Cerebellar cortex (tissue), 1 donor: Measurements from ENCODE around the gene TRABD2A.
"Not testable (repeated sequence)": the region's sequence is repeated elsewhere in the genome, so short reads cannot be mapped to it uniquely, and the experiment has no call there.

Experiments
- DNase-seq: peaks from one replicate; pipeline ENCODE4 v3.0.0-alpha.2; 2015; ENCODE audit warnings: low spot score

Gene TRABD2A

GRCh38 chr2:84879584-84880394 is 1.1 kb downstream of the TRABD2A start:
- no peak for DNase-seq

DNA sequence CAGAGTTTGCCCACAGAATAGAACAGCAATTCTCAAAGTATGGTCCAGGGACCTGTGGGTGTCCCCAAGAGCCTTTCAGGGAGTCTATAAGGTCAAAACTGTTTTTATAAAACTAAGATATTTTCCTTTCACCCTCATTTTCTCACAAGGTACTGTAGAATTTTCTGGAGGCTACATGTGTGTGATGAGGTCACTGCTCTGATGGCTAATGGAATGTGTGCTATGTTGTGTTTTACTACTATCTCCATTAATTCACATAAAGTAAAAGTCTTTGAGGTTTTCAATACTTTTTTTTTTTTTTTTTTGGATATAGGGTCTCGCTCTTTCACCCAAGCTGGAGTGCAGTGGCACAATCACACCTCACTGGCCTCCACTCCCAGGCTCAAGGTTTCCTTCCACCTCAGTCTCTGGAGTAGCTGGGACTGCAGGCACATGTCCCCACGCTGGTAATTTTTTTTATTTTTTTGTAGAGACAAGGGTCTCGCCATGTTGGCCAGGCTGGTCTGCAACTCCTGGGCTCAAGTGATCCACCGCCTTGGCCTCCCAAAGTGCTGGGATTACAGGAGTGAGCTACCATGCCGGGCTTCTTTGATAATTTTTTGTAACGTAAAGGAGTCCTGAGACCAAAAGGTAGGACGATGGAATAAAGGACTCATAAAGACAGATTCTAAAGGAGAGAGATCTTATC is 1.8 kb downstream of the TRABD2A start:
- DNase-seq, result no peak

DNA sequence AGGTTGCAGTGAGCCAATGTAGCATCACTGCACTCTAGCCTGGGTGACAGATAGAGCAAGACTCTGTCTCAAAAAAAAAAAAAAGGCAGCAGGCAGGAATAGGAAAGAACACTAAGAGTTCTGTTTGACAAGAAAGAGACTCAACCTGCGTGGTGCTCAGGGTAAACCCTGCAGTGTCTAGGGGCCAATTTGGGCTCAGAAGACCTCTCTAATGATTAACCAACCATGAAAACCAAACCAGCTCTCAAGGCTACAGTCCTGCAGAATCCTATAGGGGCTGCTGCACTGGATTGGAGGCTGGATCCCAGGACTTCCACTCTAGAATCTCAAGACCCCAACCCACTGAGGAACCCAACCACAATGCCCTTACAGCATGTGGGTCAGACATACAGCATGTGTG is 2.4 kb downstream of the TRABD2A start:
- DNase-seq, result no peak

DNA sequence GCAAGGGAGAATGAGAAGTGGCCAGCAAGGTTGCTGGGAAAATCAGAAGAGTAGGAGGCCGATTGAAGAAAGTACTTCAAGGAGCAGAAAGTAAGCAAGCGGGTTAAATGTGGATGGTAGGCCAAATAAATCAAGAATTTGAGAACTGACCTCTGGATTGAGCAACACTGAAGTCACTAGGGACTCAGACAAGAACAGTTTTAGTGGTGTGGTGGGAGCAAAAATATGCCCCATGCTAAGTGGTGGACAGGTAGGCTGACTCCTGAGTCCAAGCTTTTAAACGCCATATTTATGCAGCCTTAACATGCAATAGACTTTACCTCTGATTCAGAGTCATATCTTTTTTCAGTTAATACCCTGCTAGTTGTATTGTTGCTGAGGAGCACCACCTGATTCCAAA is 4.5 kb downstream of the TRABD2A start:
- no peak for DNase-seq

- not testable (repeated sequence) for DNase-seq
These were observed 5.3 kb downstream of the TRABD2A start for GRCh38 chr2:84875619-84876018.

DNA sequence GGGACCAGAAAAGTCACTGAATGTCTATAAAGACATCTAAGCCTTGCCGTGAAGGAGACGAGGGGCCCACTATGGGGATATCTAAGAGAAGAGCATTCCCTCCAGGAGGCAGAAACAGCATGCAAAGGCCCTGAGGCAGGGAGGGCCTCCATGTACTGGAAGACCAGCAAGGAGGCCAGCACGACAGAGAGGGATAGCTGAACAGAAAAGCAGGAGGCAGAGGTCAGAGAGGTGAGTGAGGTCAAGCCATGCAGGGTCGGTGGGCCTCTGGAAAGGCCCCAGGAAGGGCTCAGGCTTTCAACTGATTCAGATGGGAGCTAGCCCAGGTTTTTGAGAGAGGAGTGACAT is 5.7 kb downstream of the TRABD2A start:
- no peak for DNase-seq

DNA sequence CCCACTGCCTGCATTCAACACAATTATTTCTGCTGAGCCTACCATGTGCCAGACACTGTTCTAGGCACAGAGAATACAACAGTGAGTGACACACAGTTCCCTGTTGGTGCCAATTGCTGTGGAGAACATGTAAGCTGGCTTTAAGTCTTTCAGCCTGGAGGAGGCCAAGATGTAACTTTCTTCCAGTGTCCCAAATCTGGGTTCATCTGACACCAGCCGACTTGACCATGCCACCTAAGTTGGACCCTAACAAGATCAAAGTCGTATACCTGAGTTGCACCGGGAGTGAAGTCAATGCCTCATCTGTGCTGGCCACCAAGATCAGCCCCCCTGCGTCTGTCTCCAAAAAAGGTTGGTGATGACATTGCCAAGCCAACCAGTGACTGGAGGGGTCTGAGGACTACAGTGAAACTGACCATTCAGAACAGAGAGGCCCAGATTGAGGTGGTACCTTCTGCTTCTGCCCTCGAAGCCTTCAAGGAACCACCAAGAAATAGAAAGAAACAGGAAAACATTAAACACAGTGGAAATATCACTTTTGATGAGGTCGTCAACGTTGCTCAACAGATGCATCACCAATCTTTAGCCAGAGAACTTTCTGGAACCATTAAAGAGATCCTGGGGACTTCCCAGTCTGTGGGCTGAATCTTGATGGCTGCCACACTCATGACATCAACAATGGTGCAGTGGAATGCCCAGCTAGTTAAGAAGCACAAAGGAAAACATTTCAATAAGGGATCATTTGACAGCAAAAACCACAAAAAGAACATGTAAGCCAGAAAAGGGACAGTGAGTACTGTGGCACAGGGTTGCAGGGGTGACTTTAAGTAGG is 6.3 kb downstream of the TRABD2A start:
- DNase-seq, result no peak

DNA sequence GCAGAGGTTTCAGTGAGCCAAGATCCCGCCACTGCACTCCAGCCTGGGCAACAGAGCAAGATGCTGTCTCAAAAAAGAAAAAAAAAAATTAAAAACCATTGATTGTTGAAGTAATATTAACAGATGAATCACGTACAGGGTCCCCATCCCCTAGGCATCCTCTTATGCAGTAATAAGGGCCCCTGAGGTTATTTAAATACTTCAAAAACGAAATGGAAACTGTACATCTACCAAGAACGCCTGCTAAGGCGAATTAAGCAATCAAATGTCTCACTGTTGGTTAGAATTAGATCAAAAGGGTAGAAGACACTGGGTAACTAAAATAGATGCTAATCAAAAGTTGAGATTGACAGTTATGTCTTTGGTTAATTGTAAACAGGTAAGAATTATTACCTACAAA is 7.5 kb downstream of the TRABD2A start:
- DNase-seq, result no peak

DNA sequence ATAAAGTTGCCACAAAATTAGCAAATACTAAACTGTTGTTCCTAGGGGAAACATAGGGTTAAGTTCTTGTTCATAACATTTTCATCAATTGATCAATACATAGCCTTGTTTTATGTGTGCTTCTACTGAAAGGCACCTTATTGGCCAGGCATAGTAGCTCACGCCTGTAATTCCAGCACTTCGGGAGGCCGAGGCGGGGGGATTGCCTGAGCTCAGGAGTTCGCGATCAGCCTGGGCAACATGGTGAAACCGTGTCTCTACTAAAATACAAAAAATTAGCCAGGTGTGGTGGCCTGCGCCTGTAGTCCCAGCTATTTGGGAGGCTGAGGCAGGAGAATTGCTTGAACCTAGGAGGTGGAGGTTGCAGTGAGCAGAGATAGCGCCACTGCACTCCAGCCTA is 8.2 kb downstream of the TRABD2A start:
- not testable (repeated sequence) for DNase-seq

GRCh38 chr2:84870306-84870705 is 10.6 kb downstream of the TRABD2A start:
- no peak for DNase-seq

DNA sequence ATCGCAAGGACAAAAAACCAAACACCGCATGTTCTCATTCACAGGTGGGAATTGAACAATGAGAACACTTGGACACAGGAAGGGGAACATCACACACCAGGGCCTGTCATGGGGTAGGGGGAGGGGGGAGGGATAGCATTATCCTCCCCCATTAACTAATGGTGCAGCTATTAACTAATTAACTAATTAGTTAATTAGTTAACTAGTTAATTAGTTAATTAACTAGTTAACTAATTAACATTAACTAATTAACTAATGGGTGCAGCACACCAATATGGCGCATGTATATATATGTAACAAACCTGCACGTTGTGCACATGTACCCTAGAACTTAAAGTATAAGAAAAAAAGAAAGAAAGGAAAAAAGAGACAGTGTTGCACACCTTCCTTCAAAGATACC is 12.6 kb downstream of the TRABD2A start:
- DNase-seq, result not testable (repeated sequence)

GRCh38 chr2:84866122-84866521 is 14.8 kb downstream of the TRABD2A start:
- DNase-seq, result no peak

DNA sequence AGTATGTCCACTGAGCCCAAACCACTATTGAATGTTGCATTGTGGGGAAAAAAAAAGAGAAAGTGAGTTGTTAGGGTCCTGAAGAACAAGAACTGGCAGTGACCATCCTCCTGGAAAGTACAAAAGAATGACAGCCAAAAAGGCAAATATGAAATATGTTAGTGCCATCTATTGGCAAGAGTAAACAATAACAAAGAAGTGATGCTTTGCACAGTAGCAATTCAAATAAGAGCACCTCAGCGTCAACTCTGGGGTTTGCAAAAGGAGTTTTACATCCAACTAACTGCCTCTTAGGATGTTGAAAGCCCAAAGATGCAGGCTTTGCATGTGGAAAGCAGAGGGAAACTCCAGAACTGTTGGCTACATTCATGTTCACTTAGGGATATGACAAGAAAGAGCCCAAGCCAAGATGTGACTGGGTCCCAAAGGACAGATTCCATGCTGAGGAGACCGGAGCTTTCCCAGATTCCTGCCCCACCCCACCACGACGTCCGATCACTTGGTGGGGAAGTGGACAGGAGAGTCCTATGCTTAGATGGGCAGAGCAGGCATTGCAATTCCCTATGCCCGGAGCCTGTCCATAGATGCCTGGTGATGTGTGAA is 15.6 kb downstream of the TRABD2A start:
- peak; percentile 59 for DNase-seq

- no peak for DNase-seq
These were observed 18.9 kb downstream of the TRABD2A start for GRCh38 chr2:84862006-84862405.

- no peak for DNase-seq
These were observed 19.3 kb downstream of the TRABD2A start for GRCh38 chr2:84861539-84861938.

- no peak for DNase-seq
These were observed 21.9 kb downstream of the TRABD2A start for GRCh38 chr2:84858937-84859336.

- no peak for DNase-seq
These were observed 22.8 kb downstream of the TRABD2A start for GRCh38 chr2:84858123-84858522.

DNA sequence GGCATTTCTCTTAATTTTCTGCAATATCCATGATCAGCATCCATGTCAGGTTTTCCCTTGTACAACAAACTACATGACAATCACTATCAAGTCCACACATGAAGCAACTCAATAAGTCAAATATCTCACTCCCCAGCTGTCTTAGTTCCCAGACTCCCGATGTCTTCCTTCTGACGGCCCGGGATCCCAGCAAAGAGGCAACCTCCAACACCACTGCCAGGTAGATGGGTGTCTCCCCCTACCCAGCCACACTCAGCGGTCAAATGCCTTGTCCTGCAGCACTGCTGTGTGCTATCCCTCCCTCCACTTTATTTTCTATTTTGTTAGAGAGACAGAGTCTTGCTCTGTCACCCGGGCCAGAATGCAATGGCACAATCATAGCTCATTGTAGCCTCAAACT is 23.3 kb downstream of the TRABD2A start:
- DNase-seq, result no peak

GRCh38 chr2:84856787-84857186 is 24.1 kb downstream of the TRABD2A start:
- DNase-seq, result no peak

DNA sequence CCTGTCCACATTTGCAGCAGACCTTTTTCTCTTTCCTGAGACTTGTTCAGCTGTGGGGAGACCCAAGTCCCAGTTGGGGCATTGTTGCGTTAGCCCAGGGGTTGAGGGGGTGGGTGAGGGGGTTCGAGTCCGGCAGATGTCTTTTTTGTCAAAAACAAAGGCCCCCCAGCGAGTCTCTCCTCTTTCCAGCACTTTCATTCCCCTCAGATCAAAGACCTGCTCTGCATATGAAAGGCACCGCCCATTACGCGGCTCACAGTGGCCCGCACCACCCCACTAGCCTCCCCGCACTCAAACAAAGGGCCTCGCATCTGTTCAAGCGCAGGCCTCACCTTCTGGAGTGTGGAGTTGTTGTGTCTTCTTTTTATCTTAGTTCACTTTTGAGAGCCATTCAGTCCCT is 25.2 kb downstream of the TRABD2A start:
- no peak for DNase-seq

GRCh38 chr2:84854850-84855249 is 26.0 kb downstream of the TRABD2A start:
- DNase-seq, result no peak

DNA sequence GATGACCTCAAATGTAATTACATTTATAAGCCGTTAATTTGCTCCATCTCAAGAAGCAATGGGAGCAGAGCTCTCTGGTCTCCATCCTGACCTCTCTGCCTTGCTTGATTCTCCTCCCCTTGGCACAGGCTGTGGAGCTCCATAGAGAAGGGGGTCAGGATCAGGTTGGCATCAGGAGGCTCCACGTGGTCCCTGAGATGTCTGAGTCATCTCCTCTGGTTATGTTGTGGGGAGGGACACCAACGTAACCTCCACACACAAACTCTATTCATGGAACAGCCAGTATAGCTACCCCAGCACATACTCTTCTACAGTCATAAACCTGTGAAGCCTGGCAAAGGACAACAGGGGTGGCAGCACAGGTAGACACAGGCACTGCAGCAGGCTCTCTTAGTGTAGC is 29.0 kb downstream of the TRABD2A start:
- DNase-seq, result no peak
